GM23338 (cell line): Measurements from ENCODE around the gene TSHZ2.

Experiments used
- CTCF ChIP-seq, 2 experiments: fragments of 200-600 bp in 1 of 2; sonication (generic) in 1 of 2; conservative IDR thresholded peaks; 2 replicates each; pipeline versions ENCODE4 v1.5.1 to v1.6.1; 2016 to 2017; ENCODE audit warnings: antibody characterized with exemption in 2 of 2, low read depth in 2 of 2, mild to moderate bottlenecking in 2 of 2, moderate library complexity in 1 of 2
- EZH2 ChIP-seq: fragments of 200-600 bp; sonication (generic); IDR thresholded peaks from one replicate; pipeline ENCODE4 v1.8.0; 2017; ENCODE audit warnings: antibody characterized with exemption, mild to moderate bottlenecking, low read depth; ENCODE audit not compliant: unreplicated experiment

- TF ChIP-seq EZH2 = no peak
- TF ChIP-seq CTCF (conservative IDR thresholded peaks at IDR 0.05; ENCODE audit: low read depth in 2 of 2) = no peak
These were observed 20.5 kb downstream of the TSHZ2 start for GRCh38 chr20:52992632-52993031.
